Breast epithelium (tissue), 3 donors: Measurements from ENCODE around the gene MAPK8IP1.

Experiments
- POLR2A ChIP-seq: fragments of 450-650 bp; IDR thresholded peaks from one replicate; pipeline ENCODE4 v1.6.1; 2016; ENCODE audit warnings: antibody characterized with exemption, mild to moderate bottlenecking, moderate library complexity
- POLR2AphosphoS5 ChIP-seq, 3 donors: sonication (generic); formaldehyde crosslinking; IDR thresholded peaks; one replicate each; pipeline ENCODE4 v1.6.1; 2017; ENCODE audit warnings: antibody characterized with exemption in 3 of 3
- TF ChIP-seq, protein P1 (sequence below), 3 donors: fragments of 450-650 bp; IDR thresholded peaks; one replicate each; pipeline ENCODE4 v1.5.1; 2016 to 2017; ENCODE audit warnings: antibody characterized with exemption in 3 of 3, mild to moderate bottlenecking in 3 of 3, moderate library complexity in 3 of 3

DNA sequence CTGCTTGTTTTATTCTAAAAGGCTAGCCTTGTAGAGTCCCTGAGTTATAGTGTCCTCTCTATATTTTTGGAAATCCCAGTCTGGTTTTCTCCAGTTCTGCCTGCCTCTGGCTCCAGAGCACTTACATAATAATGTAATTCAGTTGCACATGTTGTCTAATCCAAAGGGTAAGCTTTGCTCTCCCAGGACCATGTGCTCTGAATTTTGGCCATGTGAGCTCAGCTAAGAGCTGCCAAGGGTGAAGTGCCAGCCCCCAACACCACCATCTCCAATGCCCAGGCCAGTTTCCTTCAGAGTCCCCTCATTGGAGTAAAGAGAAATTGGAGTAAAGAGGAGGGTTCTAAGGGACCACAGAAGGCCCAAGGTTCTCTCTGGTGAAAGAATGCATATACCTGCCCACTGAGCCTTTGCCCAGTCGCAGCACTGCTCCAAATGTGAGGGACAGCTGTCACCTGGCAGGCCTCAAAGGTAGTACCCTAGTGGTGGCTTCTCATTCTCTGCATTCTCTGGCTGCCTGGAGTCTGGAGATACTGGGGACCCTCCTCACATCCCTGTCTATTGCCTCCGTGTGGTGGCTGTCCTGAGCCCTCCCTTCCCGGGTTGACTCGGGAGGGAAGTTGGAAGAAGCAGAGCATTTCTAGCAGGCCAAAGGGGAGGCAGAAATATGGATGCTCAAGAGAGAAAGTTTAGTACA lies 33.3 kb upstream of the MAPK8IP1 start:
- TF ChIP-seq, protein P1, sequence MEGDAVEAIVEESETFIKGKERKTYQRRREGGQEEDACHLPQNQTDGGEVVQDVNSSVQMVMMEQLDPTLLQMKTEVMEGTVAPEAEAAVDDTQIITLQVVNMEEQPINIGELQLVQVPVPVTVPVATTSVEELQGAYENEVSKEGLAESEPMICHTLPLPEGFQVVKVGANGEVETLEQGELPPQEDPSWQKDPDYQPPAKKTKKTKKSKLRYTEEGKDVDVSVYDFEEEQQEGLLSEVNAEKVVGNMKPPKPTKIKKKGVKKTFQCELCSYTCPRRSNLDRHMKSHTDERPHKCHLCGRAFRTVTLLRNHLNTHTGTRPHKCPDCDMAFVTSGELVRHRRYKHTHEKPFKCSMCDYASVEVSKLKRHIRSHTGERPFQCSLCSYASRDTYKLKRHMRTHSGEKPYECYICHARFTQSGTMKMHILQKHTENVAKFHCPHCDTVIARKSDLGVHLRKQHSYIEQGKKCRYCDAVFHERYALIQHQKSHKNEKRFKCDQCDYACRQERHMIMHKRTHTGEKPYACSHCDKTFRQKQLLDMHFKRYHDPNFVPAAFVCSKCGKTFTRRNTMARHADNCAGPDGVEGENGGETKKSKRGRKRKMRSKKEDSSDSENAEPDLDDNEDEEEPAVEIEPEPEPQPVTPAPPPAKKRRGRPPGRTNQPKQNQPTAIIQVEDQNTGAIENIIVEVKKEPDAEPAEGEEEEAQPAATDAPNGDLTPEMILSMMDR (IDR thresholded peaks at IDR 0.05) = no peak
- TF ChIP-seq POLR2A (no peak), POLR2AphosphoS5 (IDR thresholded peaks at IDR 0.05) (no peak)
